ENCODE measurements around the gene FBXW8.

The FBXW8 gene

GRCh38 chr12:117026343-117026742, 115.6 kb downstream of the FBXW8 start:
- H3K27me3 ChIP-seq (ENCODE audit: control insufficient read depth, insufficient read depth, low read length) = no peaks in the 10 kb centered on the region
- H3K4me3 ChIP-seq (ENCODE audit: low read depth, low read length) = no peak overlapping the region
- no peak overlapping the region for H3K9ac ChIP-seq (ENCODE audit: low read depth, low read length)
- H3K36me3 ChIP-seq (ENCODE audit: control insufficient read depth, insufficient read depth, low read length) = peaks cover 45% of the 10 kb centered on the region
- H3K9me3 ChIP-seq (ENCODE audit: control insufficient read depth, insufficient read depth, low read length) = no peaks in the 10 kb centered on the region
- no peak overlapping the region for H3K27ac ChIP-seq (ENCODE audit: low read depth, low read length)
- H3K4me1 ChIP-seq (ENCODE audit: control insufficient read depth, insufficient read depth, low read length) = peaks cover 6% of the 10 kb centered on the region

GRCh38 chr12:117026921-117027250, 116.1 kb downstream of the FBXW8 start:
- peaks cover 45% of the 10 kb centered on the region for H3K36me3 ChIP-seq (ENCODE audit: control insufficient read depth, insufficient read depth, low read length)

GRCh38 chr12:117027251-117028086, 116.7 kb downstream of the FBXW8 start:
- H3K27ac ChIP-seq (ENCODE audit: low read depth, low read length) = no peak overlapping the region
- no peak overlapping the region for H3K4me3 ChIP-seq (ENCODE audit: low read depth, low read length)
- peaks cover 6% of the 10 kb centered on the region for H3K4me1 ChIP-seq (ENCODE audit: control insufficient read depth, insufficient read depth, low read length)
- H3K27me3 ChIP-seq (ENCODE audit: control insufficient read depth, insufficient read depth, low read length) = no peaks in the 10 kb centered on the region
- no peak overlapping the region for H3K9ac ChIP-seq (ENCODE audit: low read depth, low read length)
- no peaks in the 10 kb centered on the region for H3K9me3 ChIP-seq (ENCODE audit: control insufficient read depth, insufficient read depth, low read length)
- H3K36me3 ChIP-seq (ENCODE audit: control insufficient read depth, insufficient read depth, low read length) = peaks cover 45% of the 10 kb centered on the region

More at GRCh38 chr12:117026921-117027250, 116.1 kb downstream of the FBXW8 start:
- no peak overlapping the region for H3K9ac ChIP-seq (ENCODE audit: low read depth, low read length)
- no peak overlapping the region for H3K27ac ChIP-seq (ENCODE audit: low read depth, low read length)
- H3K4me1 ChIP-seq (ENCODE audit: control insufficient read depth, insufficient read depth, low read length) = peaks cover 6% of the 10 kb centered on the region
- H3K9me3 ChIP-seq (ENCODE audit: control insufficient read depth, insufficient read depth, low read length) = no peaks in the 10 kb centered on the region
- no peak overlapping the region for H3K4me3 ChIP-seq (ENCODE audit: low read depth, low read length)
- no peaks in the 10 kb centered on the region for H3K27me3 ChIP-seq (ENCODE audit: control insufficient read depth, insufficient read depth, low read length)

GRCh38 chr12:117028254-117028653, 117.5 kb downstream of the FBXW8 start:
- Histone ChIP-seq H3K36me3 (ENCODE audit: control insufficient read depth, insufficient read depth, low read length) (peaks cover 45% of the 10 kb centered on the region), H3K27me3 (ENCODE audit: control insufficient read depth, insufficient read depth, low read length) (no peaks in the 10 kb centered on the region), H3K9ac (ENCODE audit: low read depth, low read length) (no peak overlapping the region), H3K4me1 (ENCODE audit: control insufficient read depth, insufficient read depth, low read length) (peaks cover 6% of the 10 kb centered on the region), H3K27ac (ENCODE audit: low read depth, low read length) (no peak overlapping the region), H3K4me3 (ENCODE audit: low read depth, low read length) (no peak overlapping the region), H3K9me3 (ENCODE audit: control insufficient read depth, insufficient read depth, low read length) (no peaks in the 10 kb centered on the region)

GRCh38 chr12:117030187-117030900, 119.6 kb downstream of the FBXW8 start:
- peaks cover 5% of the 10 kb centered on the region for H3K4me1 ChIP-seq (ENCODE audit: control insufficient read depth, insufficient read depth, low read length)
- no peaks in the 10 kb centered on the region for H3K27me3 ChIP-seq (ENCODE audit: control insufficient read depth, insufficient read depth, low read length)
- H3K27ac ChIP-seq (ENCODE audit: low read depth, low read length) = no peak overlapping the region
- H3K9ac ChIP-seq (ENCODE audit: low read depth, low read length) = no peak overlapping the region
- no peak overlapping the region for H3K4me3 ChIP-seq (ENCODE audit: low read depth, low read length)
- H3K36me3 ChIP-seq (ENCODE audit: control insufficient read depth, insufficient read depth, low read length) = peaks cover 30% of the 10 kb centered on the region
- H3K9me3 ChIP-seq (ENCODE audit: control insufficient read depth, insufficient read depth, low read length) = no peaks in the 10 kb centered on the region

GRCh38 chr12:117031843-117032592, 121.3 kb downstream of the FBXW8 start:
- H3K27me3 ChIP-seq (ENCODE audit: control insufficient read depth, insufficient read depth, low read length) = no peaks in the 10 kb centered on the region

GRCh38 chr12:117032593-117033381, 122.0 kb downstream of the FBXW8 start:
- Histone ChIP-seq H3K27ac (ENCODE audit: low read depth, low read length) (no peak overlapping the region), H3K9me3 (ENCODE audit: control insufficient read depth, insufficient read depth, low read length) (no peaks in the 10 kb centered on the region), H3K4me1 (ENCODE audit: control insufficient read depth, insufficient read depth, low read length) (peaks cover 4% of the 10 kb centered on the region; the same call in 1 of the 2 replicates), H3K27me3 (ENCODE audit: control insufficient read depth, insufficient read depth, low read length) (no peaks in the 10 kb centered on the region), H3K36me3 (ENCODE audit: control insufficient read depth, insufficient read depth, low read length) (peaks cover 14% of the 10 kb centered on the region), H3K4me3 (ENCODE audit: low read depth, low read length) (no peak overlapping the region), H3K9ac (ENCODE audit: low read depth, low read length) (no peak overlapping the region)

More at GRCh38 chr12:117031843-117032592, 121.3 kb downstream of the FBXW8 start:
- Histone ChIP-seq H3K4me1 (ENCODE audit: control insufficient read depth, insufficient read depth, low read length) (no peaks in the 10 kb centered on the region; the same call in 1 of the 2 replicates), H3K27ac (ENCODE audit: low read depth, low read length) (no peak overlapping the region), H3K4me3 (ENCODE audit: low read depth, low read length) (no peak overlapping the region), H3K9me3 (ENCODE audit: control insufficient read depth, insufficient read depth, low read length) (no peaks in the 10 kb centered on the region), H3K36me3 (ENCODE audit: control insufficient read depth, insufficient read depth, low read length) (peaks cover 21% of the 10 kb centered on the region), H3K9ac (ENCODE audit: low read depth, low read length) (no peak overlapping the region)

- Histone ChIP-seq H3K27ac (ENCODE audit: low read depth, low read length) (no peak overlapping the region), H3K27me3 (ENCODE audit: control insufficient read depth, insufficient read depth, low read length) (no peaks in the 10 kb centered on the region), H3K4me3 (ENCODE audit: low read depth, low read length) (no peak overlapping the region), H3K4me1 (ENCODE audit: control insufficient read depth, insufficient read depth, low read length) (peaks cover 7% of the 10 kb centered on the region; the same call in 1 of the 2 replicates), H3K36me3 (ENCODE audit: control insufficient read depth, insufficient read depth, low read length) (peaks cover 5% of the 10 kb centered on the region; the same call in 1 of the 2 replicates), H3K9me3 (ENCODE audit: control insufficient read depth, insufficient read depth, low read length) (no peaks in the 10 kb centered on the region), H3K9ac (ENCODE audit: low read depth, low read length) (no peak overlapping the region)
Measured at GRCh38 chr12:117033382-117034221, 122.9 kb downstream of the FBXW8 start.

GRCh38 chr12:117034249-117034648, 123.5 kb downstream of the FBXW8 start:
- Histone ChIP-seq H3K9me3 (ENCODE audit: control insufficient read depth, insufficient read depth, low read length) (no peaks in the 10 kb centered on the region), H3K9ac (ENCODE audit: low read depth, low read length) (no peak overlapping the region), H3K27ac (ENCODE audit: low read depth, low read length) (no peak overlapping the region), H3K4me1 (ENCODE audit: control insufficient read depth, insufficient read depth, low read length) (peaks cover 7% of the 10 kb centered on the region; the same call in 1 of the 2 replicates), H3K4me3 (ENCODE audit: low read depth, low read length) (no peak overlapping the region), H3K27me3 (ENCODE audit: control insufficient read depth, insufficient read depth, low read length) (no peaks in the 10 kb centered on the region), H3K36me3 (ENCODE audit: control insufficient read depth, insufficient read depth, low read length) (no peaks in the 10 kb centered on the region)

Measured in HUES48 (cell line).